Upper lobe of left lung (tissue), 4 donors: ENCODE results near the gene RRH.

ENCODE experiments used
- EP300 ChIP-seq, 4 donors: sonication (generic); formaldehyde crosslinking; IDR thresholded peaks; one replicate each; pipeline ENCODE4 v1.5.1; 2017; ENCODE audit warnings: antibody characterized with exemption in 4 of 4, control low read depth in 2 of 4
- POLR2A ChIP-seq, 4 donors: fragments of 450-650 bp; IDR thresholded peaks; one replicate each; pipeline ENCODE4 v1.5.1; 2016 to 2017; ENCODE audit warnings: antibody characterized with exemption in 4 of 4, mild to moderate bottlenecking in 2 of 4
- POLR2AphosphoS5 ChIP-seq, 2 donors: sonication (generic); formaldehyde crosslinking; IDR thresholded peaks; one replicate each; pipeline ENCODE4 v1.5.1; 2017; ENCODE audit warnings: antibody characterized with exemption in 2 of 2
- TF ChIP-seq, protein P1 (sequence below), 6 experiments: fragments of 450-650 bp in 4 of 6; fragments of 200-600 bp in 2 of 6; sonication (generic) in 2 of 6; IDR thresholded peaks; one replicate each; pipeline ENCODE4 v1.5.1; 2016 to 2019; ENCODE audit warnings: antibody characterized with exemption in 6 of 6

DNA sequence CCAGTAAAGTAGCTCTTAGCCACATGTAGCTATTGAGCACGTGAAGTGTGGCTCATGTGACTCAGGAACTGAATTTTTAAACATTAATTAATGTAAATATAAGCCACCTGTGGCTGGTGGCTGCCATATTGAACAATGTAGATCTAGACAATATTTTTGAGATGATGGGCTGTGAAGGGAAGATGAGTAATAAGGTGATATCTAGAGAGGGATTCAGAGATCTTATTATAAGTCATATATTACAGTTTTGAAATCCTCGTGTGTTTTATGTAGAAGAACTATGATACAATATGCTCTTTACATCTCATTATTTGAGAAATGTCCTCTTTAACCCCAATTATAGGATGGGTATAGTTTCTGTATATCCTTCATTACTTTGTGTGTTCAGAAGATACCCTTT lies 6.6 kb upstream of the RRH start:
- TF ChIP-seq POLR2A (IDR thresholded peaks at IDR 0.05) = no peak
- TF ChIP-seq, protein P1, sequence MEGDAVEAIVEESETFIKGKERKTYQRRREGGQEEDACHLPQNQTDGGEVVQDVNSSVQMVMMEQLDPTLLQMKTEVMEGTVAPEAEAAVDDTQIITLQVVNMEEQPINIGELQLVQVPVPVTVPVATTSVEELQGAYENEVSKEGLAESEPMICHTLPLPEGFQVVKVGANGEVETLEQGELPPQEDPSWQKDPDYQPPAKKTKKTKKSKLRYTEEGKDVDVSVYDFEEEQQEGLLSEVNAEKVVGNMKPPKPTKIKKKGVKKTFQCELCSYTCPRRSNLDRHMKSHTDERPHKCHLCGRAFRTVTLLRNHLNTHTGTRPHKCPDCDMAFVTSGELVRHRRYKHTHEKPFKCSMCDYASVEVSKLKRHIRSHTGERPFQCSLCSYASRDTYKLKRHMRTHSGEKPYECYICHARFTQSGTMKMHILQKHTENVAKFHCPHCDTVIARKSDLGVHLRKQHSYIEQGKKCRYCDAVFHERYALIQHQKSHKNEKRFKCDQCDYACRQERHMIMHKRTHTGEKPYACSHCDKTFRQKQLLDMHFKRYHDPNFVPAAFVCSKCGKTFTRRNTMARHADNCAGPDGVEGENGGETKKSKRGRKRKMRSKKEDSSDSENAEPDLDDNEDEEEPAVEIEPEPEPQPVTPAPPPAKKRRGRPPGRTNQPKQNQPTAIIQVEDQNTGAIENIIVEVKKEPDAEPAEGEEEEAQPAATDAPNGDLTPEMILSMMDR (IDR thresholded peaks at IDR 0.05) = no peak
- no peak for TF ChIP-seq POLR2AphosphoS5 (IDR thresholded peaks at IDR 0.05)
- TF ChIP-seq EP300 (IDR thresholded peaks at IDR 0.05) = no peak
